Measurements from ENCODE around the gene LRRC15. TPM values are rescaled to one million over a fixed set of nuclear protein-coding genes. Genes with fewer than 3 reads are reported as not detected.

LRRC15 gene
- total and polyA plus RNA-seq, 8 donors, result 0.03 to 6.2 (median 0.16) TPM

- Histone ChIP-seq H3K4me1 (no peaks in the 10 kb centered on the region), H3K27ac (no peak overlapping the region), H3K9me3 (no peaks in the 10 kb centered on the region), H3K36me3 (no peaks in the 10 kb centered on the region), H3K4me3 (no peak overlapping the region), H3K27me3 (peaks cover 0 to 47% of the 10 kb centered on the region in 2 donors)
- no peak for TF ChIP-seq CTCF (IDR thresholded peaks at IDR 0.05)
- intact Hi-C loops (cut with DNase I), result no loop called here
- ATAC-seq (no peak), DNase-seq (no peak)
Observed at GRCh38 chr3:194380326-194380725, 10.8 kb upstream of the LRRC15 start.

GRCh38 chr3:194379651-194380050, 10.1 kb upstream of the LRRC15 start:
- H3K27ac ChIP-seq, result no peak overlapping the region
- peaks cover 0 to 47% of the 10 kb centered on the region in 2 donors for H3K27me3 ChIP-seq
- no peak for TF ChIP-seq CTCF (IDR thresholded peaks at IDR 0.05)
- no peaks in the 10 kb centered on the region for H3K36me3 ChIP-seq
- H3K4me3 ChIP-seq, result no peak overlapping the region
- H3K9me3 ChIP-seq, result no peaks in the 10 kb centered on the region
- no peak for ATAC-seq
- no peaks in the 10 kb centered on the region for H3K4me1 ChIP-seq
- intact Hi-C loops (cut with DNase I), result no loop called here
- no peak for DNase-seq

- no peak for TF ChIP-seq CTCF (IDR thresholded peaks at IDR 0.05)
- no peaks in the 10 kb centered on the region for H3K9me3 ChIP-seq
- no peak overlapping the region for H3K4me3 ChIP-seq
- no peak for DNase-seq
- H3K27ac ChIP-seq, result no peak overlapping the region
- H3K36me3 ChIP-seq, result no peaks in the 10 kb centered on the region
- H3K4me1 ChIP-seq, result no peaks in the 10 kb centered on the region
- intact Hi-C loops (cut with DNase I), result no loop called here
- H3K27me3 ChIP-seq, result peaks cover 0 to 47% of the 10 kb centered on the region in 2 donors
- no peak for ATAC-seq
Observed at GRCh38 chr3:194379231-194379630, 9.7 kb upstream of the LRRC15 start.

GRCh38 chr3:194377708-194378107, 8.2 kb upstream of the LRRC15 start:
- H3K4me1 ChIP-seq, result no peaks in the 10 kb centered on the region
- ATAC-seq, result no peak
- no peak for TF ChIP-seq CTCF (IDR thresholded peaks at IDR 0.05)
- no peak for DNase-seq
- no peaks in the 10 kb centered on the region for H3K36me3 ChIP-seq
- no peaks in the 10 kb centered on the region for H3K9me3 ChIP-seq
- intact Hi-C loops (cut with DNase I), result no loop called here
- H3K27me3 ChIP-seq, result peaks cover 0 to 50% of the 10 kb centered on the region in 2 donors
- H3K27ac ChIP-seq, result no peak overlapping the region
- no peak overlapping the region for H3K4me3 ChIP-seq

GRCh38 chr3:194376241-194376560, 6.7 kb upstream of the LRRC15 start:
- H3K36me3 ChIP-seq, result no peaks in the 10 kb centered on the region
- DNase-seq (no peak), ATAC-seq (no peak)
- intact Hi-C loops (cut with DNase I), result no loop called here
- no peak overlapping the region for H3K4me3 ChIP-seq
- TF ChIP-seq CTCF (IDR thresholded peaks at IDR 0.05), result no peak
- no peaks in the 10 kb centered on the region for H3K9me3 ChIP-seq
- no peaks in the 10 kb centered on the region for H3K4me1 ChIP-seq
- H3K27ac ChIP-seq, result no peak overlapping the region
- peaks cover 0 to 44% of the 10 kb centered on the region in 2 donors for H3K27me3 ChIP-seq
